Activated CD4-positive, alpha-beta T cell treated with anti-CD3 and anti-CD28 coated beads, Interleukin-2, Interleukin-6, amounts not matched to agents 100 ng/mL and 50 ng/mL, durations not matched to agents 16 hours and 8 hours (primary cell): ENCODE measurements around the gene DNAJC17.

ENCODE experiments used
- DNase-seq: peaks from one replicate; pipeline ENCODE4 v3.0.0-alpha.2; 2020

The DNAJC17 gene

DNA sequence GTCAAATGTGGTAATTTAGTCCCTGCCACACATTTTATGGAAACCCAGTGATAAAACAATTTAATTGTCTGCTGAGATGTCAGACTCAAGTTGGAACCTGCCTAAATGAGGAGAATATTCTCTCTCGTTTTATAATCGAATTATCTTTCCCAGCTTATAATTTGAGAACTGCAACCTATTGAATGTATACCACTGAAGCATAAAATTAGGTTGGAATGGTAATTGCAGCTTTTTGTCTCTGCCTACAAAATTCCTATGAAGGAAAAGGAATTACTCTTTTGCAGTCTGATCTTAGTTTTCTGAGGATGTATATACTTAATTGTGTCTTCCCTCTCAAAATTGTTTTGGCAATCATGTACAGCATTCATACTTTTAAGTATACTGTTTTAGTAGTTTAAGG lies 83.4 kb downstream of the DNAJC17 start:
- DNase-seq = no peak

DNA sequence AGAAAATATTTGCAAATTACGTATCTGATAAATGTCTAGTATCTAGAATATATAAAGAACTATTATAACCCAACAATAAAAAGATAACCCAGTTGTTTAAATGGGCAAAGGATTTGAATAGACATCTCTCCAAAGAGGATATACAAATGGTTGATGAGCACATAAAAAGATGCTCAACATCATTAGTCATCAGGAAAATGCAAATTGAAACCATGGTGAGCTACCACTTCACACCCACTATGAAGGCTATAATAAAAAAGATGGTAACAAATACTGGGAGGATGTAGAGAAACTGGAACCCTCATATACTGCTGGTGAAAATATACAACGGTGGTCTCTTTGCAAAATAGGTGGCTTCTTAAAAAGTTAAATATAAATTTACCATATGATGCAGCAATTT lies 84.3 kb downstream of the DNAJC17 start:
- DNase-seq = peak; percentile 14

DNA sequence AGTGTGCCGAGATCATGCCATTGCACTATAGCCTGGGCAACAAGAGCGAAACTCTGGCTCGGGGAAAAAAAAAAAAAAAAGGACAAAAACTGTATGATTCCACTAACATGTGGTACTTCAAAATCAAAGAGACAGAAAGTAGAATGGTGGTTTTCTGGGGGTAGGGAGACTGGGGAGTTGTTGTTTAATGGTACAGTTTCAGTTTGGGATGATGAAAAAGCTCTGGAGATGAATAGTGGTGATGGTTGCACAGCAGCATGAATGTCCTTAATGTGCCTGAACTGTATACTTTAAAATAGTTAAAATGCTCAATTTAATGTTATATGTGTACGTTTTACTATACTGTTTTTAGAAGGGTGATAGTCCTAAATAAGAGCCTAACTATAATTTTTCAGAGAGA lies 84.9 kb downstream of the DNAJC17 start:
- no peak for DNase-seq

DNA sequence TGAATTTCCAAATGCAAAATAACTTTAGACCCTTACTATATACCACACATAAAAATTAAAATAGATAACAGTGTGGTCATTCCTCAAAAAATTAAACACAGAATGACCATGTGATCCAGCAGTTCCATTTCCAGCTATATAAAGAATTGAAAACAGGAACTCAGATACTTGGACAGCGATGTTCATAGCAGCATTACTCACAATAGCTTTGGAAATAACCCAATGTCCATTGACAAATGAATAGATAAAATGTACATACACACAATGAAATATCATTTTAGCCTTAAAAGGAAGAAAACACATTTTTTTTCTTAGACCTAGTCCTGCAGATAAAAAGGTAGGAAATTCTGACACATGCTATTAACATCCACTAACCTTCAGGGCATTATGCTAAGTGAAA lies 85.6 kb downstream of the DNAJC17 start:
- DNase-seq = no peak

DNA sequence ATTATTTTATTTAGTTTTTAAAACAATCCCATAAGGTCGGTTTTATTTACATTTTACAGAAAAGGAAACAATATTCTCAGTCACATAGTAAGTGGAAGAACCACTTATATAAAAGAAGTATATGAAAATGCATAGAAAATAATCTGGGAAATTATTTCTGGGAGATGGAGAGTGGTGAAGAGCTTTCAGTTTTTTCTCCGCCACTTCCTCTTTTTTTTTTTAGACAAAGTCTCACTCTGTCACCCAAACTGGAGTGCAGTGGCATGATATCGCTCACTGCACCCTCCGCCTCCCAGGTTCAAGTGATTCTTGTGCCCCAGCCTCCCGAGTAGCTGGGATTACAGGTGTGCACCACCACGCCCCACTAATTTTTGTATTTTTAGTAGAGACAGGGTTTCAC lies 91.1 kb downstream of the DNAJC17 start:
- no peak for DNase-seq
